Measurements from ENCODE around the gene NIM1K. TPM values are rescaled to one million over a fixed set of nuclear protein-coding genes. Genes with fewer than 3 reads are reported as not detected.

Gene NIM1K
- total and polyA plus RNA-seq, 2 of the 13 experiments (the other 11 are each of a cell fraction or from before 2014, with no cell fraction given) = 0.04 TPM; not detected in 1

DNA sequence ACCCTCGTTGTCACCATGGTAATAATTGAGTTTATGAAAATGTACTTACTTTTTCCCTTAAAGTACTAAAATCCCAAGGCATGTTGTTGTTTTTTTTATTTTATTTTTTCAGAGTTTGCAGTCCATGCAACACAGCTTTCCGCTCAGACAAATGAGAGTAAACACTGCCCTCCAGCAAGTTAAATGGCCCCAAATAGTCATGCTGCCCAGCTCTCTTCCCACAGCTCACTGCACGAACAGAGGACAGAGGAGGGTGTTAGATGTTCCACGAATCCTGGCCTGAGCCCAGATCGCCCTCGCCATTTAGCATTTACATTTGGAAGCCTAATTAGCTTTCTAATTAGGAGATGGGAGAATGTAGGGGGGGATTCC is 1.9 kb downstream of the NIM1K start:
- peaks cover 3 to 11% of the 10 kb centered on the region in 2 experiments; a peak in 2 of 5 replicates for H3K27me3 ChIP-seq (ENCODE audit: control insufficient read depth in 1 of 2, insufficient read depth in 2 of 2, low read length in 2 of 2)
- 51% methylated on average over 6 of the region's 6 CpGs for WGBS (ENCODE audit: low lambda C conversion rate)
- ATAC-seq = no peak
- H3K36me3 ChIP-seq (replicated peaks in 1 of 2; ENCODE audit: control insufficient read depth in 1 of 2, insufficient read depth in 2 of 2, low read length in 2 of 2) = no peaks in the 10 kb centered on the region
- no peak for DNase-seq (ENCODE audit: low spot score)
- no peak overlapping the region for H3K27ac ChIP-seq (ENCODE audit: extremely low read length, insufficient read depth, low read length)
- no peak overlapping the region for H3K9ac ChIP-seq (ENCODE audit: insufficient read depth, low read depth, low read length)
- no peaks in the 10 kb centered on the region for H3K79me2 ChIP-seq (ENCODE audit: insufficient read depth, low read length)
- no peaks in the 10 kb centered on the region for H3K9me3 ChIP-seq (ENCODE audit: low read length)
- H3K4me2 ChIP-seq (ENCODE audit: low read depth, low read length) = 0 out of 2 replicates have a peak overlapping the region, but pooled peaks have one; percentile 89
- H3K4me3 ChIP-seq (replicated peaks in 1 of 3; ENCODE audit: insufficient read depth in 1 of 3, low read depth in 2 of 3, low read length in 3 of 3) = no peak overlapping the region
- no peak for FAIRE-seq
- peaks cover 30% of the 10 kb centered on the region for H3K4me1 ChIP-seq (ENCODE audit: insufficient read depth, low read length)
- in situ Hi-C loops (cut with HindIII; ENCODE audit: extremely low pct_ligation_motif_present, low pct_unique_long_range_greater_than_20kb) (no loop called here), intact Hi-C loops (cut with micrococcal nuclease; ENCODE audit: unreplicated experiment) (no loop called here)
- ChIA-PET CTCF (ENCODE audit: low intra/inter-chr PET ratio, low total read pairs) (no interaction called here), POLR2A (interaction anchor here (1.2 kb wide), 1 partner anchor 72 kb away, joined by 3 read pairs; no protein-coding TSS in a partner anchor)
- no peak overlapping the region for H2AFZ ChIP-seq (ENCODE audit: low read length)
- H4K20me1 ChIP-seq (ENCODE audit: insufficient read depth, low read length) = no peaks in the 10 kb centered on the region
- BruUV-seq (replicated peaks) = no TSS peak
- TF ChIP-seq ZBTB42 (CRISPR knock-in tag; IDR thresholded peaks at IDR 0.05) = no peak
- no peak for TF ChIP-seq NFATC3 (CRISPR knock-in tag; IDR thresholded peaks at IDR 0.05)
- TF ChIP-seq ZNF607 (CRISPR knock-in tag; IDR thresholded peaks at IDR 0.05; ENCODE audit: borderline replicate concordance) = no peak
- no peak for TF ChIP-seq POLR2AphosphoS5 (IDR thresholded peaks at IDR 0.05; ENCODE audit: low read depth, low read length)
- TF ChIP-seq MIER3 (CRISPR knock-in tag; IDR thresholded peaks at IDR 0.05; ENCODE audit: borderline replicate concordance) = no peak
- TF ChIP-seq PHB2 (IDR thresholded peaks at IDR 0.05; ENCODE audit: partially characterized antibody) = no peak
- TF ChIP-seq NONO (IDR thresholded peaks at IDR 0.05) = no peak
- no peak for TF ChIP-seq NONO (CRISPR knock-in tag; conservative IDR thresholded peaks at IDR 0.05)
- no peak for TF ChIP-seq AHR (CRISPR knock-in tag; IDR thresholded peaks at IDR 0.05)
- TF ChIP-seq, protein P1, sequence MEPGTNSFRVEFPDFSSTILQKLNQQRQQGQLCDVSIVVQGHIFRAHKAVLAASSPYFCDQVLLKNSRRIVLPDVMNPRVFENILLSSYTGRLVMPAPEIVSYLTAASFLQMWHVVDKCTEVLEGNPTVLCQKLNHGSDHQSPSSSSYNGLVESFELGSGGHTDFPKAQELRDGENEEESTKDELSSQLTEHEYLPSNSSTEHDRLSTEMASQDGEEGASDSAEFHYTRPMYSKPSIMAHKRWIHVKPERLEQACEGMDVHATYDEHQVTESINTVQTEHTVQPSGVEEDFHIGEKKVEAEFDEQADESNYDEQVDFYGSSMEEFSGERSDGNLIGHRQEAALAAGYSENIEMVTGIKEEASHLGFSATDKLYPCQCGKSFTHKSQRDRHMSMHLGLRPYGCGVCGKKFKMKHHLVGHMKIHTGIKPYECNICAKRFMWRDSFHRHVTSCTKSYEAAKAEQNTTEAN (CRISPR knock-in tag; conservative IDR thresholded peaks at IDR 0.05) = no peak
- no peak for TF ChIP-seq CCDC6 (CRISPR knock-in tag; IDR thresholded peaks at IDR 0.05)
- TF ChIP-seq, protein P2, sequence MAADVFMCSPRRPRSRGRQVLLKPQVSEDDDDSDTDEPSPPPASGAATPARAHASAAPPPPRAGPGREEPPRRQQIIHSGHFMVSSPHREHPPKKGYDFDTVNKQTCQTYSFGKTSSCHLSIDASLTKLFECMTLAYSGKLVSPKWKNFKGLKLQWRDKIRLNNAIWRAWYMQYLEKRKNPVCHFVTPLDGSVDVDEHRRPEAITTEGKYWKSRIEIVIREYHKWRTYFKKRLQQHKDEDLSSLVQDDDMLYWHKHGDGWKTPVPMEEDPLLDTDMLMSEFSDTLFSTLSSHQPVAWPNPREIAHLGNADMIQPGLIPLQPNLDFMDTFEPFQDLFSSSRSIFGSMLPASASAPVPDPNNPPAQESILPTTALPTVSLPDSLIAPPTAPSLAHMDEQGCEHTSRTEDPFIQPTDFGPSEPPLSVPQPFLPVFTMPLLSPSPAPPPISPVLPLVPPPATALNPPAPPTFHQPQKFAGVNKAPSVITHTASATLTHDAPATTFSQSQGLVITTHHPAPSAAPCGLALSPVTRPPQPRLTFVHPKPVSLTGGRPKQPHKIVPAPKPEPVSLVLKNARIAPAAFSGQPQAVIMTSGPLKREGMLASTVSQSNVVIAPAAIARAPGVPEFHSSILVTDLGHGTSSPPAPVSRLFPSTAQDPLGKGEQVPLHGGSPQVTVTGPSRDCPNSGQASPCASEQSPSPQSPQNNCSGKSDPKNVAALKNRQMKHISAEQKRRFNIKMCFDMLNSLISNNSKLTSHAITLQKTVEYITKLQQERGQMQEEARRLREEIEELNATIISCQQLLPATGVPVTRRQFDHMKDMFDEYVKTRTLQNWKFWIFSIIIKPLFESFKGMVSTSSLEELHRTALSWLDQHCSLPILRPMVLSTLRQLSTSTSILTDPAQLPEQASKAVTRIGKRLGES (CRISPR knock-in tag; IDR thresholded peaks at IDR 0.05; ENCODE audit: borderline replicate concordance) = no peak
- TF ChIP-seq, protein P3, sequence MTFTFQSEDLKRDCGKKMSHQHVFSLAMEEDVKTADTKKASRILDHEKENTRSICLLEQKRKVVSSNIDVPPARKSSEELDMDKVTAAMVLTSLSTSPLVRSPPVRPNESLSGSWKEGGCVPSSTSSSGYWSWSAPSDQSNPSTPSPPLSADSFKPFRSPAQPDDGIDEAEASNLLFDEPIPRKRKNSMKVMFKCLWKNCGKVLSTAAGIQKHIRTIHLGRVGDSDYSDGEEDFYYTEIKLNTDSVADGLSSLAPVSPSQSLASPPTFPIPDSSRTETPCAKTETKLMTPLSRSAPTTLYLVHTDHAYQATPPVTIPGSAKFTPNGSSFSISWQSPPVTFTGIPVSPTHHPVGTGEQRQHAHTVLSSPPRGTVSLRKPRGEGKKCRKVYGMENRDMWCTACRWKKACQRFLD (CRISPR knock-in tag; IDR thresholded peaks at IDR 0.05; ENCODE audit: borderline replicate concordance) = no peak
- no peak for TF ChIP-seq MEIS1 (CRISPR knock-in tag; IDR thresholded peaks at IDR 0.05; ENCODE audit: borderline replicate concordance)
- no peak for TF ChIP-seq FOXK2 (IDR thresholded peaks at IDR 0.05)
- TF ChIP-seq, protein P4, sequence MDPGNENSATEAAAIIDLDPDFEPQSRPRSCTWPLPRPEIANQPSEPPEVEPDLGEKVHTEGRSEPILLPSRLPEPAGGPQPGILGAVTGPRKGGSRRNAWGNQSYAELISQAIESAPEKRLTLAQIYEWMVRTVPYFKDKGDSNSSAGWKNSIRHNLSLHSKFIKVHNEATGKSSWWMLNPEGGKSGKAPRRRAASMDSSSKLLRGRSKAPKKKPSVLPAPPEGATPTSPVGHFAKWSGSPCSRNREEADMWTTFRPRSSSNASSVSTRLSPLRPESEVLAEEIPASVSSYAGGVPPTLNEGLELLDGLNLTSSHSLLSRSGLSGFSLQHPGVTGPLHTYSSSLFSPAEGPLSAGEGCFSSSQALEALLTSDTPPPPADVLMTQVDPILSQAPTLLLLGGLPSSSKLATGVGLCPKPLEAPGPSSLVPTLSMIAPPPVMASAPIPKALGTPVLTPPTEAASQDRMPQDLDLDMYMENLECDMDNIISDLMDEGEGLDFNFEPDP (CRISPR knock-in tag; conservative IDR thresholded peaks at IDR 0.05) = no peak
- TF ChIP-seq NFRKB (IDR thresholded peaks at IDR 0.05) = no peak
